ENCODE data around the gene AVPR1B. TPM values are rescaled to one million over a fixed set of nuclear protein-coding genes. Genes with fewer than 3 reads are reported as not detected.

AVPR1B gene, protein sequence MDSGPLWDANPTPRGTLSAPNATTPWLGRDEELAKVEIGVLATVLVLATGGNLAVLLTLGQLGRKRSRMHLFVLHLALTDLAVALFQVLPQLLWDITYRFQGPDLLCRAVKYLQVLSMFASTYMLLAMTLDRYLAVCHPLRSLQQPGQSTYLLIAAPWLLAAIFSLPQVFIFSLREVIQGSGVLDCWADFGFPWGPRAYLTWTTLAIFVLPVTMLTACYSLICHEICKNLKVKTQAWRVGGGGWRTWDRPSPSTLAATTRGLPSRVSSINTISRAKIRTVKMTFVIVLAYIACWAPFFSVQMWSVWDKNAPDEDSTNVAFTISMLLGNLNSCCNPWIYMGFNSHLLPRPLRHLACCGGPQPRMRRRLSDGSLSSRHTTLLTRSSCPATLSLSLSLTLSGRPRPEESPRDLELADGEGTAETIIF
- total RNA-seq: 3.8 TPM

DNA sequence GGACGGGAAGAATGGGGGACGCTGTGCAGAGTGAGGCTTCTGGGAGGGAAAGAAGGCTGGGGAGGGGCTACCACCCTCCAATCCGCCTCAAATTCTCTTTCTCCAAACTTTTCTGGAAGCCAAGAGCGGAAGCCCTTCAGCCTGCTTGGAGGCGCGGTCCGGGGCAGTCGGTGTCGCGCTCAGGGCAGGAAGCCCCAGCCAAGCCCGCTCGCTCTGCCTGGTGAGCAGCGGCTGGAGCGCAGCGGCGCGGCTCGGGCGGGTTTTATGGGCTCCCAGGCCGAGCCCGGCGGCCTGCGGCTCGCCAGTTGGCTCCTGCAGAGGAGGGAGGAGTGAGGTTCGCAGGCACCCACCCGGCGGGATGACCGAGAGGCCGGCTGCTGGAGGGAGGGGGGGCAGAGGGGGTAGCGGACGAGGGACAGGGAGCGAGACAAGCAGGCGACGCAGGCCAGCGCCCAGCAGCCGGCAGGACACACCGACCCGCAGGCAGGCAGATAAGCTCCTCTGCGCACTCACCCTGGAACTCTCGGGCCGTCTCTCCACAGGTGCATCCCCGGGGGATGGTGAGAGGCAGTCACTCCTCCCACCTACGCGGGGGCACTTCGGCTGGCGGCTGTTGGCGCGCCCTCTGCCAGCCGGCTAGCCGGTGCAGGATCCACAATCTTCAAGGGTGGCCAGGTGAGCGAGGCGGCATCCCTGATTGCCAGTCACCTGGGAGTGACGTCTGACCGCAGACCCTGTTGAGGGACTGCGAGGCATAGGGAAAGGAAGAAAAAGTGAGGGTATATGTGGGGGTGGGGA, at the start of gene AVPR1B:
TSS of gene AVPR1B (minus strand) at position 238 of the 798 bp plus-strand sequence. CDS start 498 bp downstream, outside the sequence.
- peak in 2 of 3 donors; percentile 56 to 77 for DNase-seq (ENCODE audit: low read depth in 2 of 3, low spot score in 2 of 3)

DNA sequence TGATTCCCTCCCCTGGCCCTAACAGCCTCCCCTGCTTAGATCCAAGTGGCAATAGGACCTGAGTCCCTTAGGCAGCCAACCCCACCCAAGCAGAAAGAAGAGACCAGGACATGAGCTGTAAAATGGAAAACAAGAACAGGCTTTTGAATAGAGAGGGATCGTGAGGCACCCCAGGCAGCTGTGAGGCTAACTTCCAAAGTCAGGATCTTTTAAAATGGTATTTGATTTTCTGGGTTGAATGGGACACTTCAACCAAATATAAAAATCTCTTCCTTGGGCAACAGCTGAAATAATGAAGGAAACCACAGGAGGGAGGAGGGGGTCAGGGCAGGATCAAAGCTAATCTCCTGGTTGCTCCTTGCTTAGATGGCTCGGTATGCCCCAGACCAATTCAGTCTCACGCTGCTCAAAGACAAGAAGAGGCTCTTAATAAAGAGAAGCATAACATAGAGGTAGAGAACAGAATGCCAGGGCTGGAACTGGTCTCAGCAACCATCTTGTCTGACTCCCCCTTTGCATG, 28.6 kb upstream of the AVPR1B start:
- no peak for DNase-seq (ENCODE audit: low read depth in 2 of 3, low spot score in 2 of 3)

DNA sequence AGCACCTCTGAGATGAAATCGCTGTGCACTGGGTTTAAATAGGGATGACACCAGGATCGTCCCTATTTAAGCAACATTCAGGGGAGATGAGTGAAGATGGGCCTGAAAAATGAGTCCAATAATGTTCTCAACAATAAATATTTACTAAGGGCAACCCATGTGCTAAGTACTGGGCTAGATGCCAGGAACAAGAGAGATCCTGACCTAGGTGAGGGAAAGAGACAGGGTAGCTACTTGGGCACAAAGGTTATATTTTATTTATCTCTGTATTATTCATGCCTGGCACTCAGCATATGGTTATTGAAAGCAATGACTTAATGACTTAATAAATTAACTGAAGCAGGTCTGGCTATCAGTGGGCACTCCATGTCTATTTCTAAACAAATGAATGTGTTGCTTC, 27.4 kb upstream of the AVPR1B start:
- no peak for DNase-seq (ENCODE audit: low read depth in 2 of 3, low spot score in 2 of 3)

DNA sequence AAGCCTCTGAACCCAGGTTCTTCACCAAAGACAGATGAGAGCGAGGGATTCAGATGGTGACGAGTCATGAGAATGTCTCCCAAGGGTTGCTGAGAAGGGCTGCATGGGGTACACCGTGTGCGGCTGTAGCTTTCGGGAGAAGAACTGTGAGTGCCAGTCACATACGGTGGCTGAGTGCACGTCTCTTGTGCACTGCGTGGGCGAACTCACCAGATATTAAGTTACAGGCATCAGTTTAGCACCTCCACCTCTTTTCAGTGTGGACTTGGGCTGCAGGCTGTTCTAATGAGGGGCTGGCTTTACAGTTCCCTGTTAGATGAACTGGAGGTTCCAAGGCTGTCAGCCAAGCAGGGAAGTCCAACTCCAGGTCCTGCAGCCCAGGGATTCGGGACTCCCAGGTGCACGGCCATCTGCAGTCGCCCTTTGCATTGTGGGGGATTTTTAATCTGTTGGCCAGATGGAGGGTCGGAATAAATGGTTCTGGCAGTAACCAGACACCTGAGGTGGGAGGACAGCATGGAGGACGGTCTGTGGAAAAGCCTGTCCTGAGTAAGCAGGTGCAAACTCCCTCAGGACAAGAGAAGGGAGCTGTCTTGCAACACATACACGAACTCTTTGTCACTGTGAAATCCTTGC, 26.5 kb upstream of the AVPR1B start:
- no peak for DNase-seq (ENCODE audit: low read depth in 2 of 3, low spot score in 2 of 3)

DNA sequence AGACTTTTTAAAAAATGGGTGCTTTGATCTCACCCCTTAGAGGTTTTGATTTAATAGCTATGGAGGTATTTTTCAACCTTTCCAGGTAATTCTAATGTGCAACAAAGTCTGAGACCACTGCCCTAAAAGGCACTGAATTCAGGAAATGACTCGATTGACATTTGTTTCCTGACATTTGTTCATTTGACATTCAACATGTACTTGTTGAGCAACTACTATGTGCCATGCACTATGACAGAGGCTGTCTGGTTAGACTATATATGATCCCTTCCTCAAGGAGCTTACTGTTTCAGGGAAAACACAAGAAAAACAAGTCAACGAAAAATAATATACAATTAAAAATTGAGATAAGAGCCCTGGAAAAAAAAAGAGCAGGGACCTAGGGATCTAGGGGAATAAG, 25.6 kb upstream of the AVPR1B start:
- DNase-seq (ENCODE audit: low read depth in 2 of 3, low spot score in 2 of 3): no peak

DNA sequence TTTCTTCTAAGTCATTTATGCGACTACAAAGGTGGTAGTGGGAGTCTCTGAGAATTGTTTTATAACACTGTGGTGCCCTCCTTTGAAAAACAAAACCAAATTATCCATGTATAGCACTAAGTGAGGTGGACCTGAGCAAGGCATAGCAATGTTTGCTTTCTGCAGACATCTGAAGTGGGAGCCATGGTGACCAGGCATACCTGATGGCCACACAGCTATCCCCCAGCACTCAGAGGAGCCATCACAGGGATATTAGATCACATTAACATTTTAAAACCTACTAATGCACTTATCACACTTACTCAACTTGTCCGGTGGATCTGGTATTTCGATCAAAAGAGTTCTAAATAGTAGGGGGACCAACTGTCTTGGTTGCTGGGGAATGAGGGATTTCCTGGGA, 24.8 kb upstream of the AVPR1B start:
- no peak for DNase-seq (ENCODE audit: low read depth in 2 of 3, low spot score in 2 of 3)

DNA sequence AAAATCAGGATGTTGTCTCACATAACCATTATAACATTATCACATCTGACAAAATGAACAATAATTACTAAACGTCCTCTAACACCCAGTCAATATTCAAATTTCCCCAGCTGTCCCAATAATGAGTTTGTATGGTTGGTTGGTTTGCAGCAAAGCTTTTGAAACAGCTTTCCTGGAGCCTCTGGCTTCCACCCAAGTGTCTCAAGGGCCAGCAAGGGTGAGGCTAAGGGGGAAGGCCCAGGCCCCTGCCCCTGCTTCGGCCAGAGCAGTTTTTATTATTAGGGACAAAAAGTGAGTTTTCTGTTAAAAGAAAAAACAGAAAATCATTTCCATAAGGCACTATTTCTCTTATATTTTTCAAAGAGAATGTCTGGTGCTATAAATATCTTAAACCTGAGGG, 19.1 kb upstream of the AVPR1B start:
- no peak for DNase-seq (ENCODE audit: low read depth in 2 of 3, low spot score in 2 of 3)

DNA sequence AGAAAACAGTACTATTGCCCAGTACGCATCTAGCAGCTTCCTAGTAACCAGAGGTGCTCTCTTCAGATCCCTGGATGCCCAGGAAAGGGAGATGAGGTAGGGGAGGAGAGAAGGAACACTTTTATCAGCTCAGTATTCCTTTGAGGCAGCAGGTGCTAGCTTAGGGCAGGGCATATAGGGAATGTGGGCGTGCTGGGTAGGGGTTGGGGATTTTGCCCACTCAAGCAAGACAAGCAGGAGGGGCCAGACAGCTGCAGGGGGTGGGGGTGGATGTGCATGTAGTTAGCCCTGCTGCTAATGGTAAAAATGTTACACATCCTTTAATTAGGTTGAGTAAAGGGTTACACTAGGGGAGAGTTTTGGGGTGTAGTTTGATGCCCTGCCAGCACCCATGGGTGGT, 18.1 kb upstream of the AVPR1B start:
- no peak for DNase-seq (ENCODE audit: low read depth in 2 of 3, low spot score in 2 of 3)

DNA sequence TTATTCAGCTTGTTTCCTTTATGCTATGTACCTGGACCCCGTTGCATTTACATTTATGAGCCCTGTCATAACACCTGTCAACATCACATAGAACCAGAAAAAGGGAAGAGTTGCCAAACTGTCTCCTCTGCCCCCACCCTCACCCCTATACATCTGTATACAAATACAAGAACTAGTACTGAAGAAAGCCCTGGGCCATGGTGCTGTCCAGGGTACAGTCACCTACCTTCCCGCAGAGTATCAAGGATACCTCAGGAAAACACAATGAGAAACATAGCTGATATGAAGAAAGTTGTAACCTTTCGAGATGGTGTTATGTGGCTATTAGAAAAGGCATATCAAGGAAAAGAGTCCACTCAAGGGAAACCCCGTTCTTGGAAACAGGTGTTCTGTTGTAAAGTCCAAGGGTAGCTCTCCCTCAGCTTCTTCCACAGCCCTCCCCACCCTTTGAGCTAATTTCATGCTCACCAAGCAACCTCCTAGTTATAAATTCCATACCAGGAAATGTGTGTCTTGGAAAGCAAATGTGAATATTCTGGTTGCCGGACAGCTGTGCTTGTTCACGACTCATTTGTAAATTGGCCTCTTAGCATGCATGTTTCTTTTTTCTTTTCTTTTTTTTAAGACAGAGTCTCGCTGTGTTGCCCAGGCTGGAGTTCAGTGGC, 16.7 kb upstream of the AVPR1B start:
- DNase-seq (ENCODE audit: low read depth in 2 of 3, low spot score in 2 of 3): no peak

DNA sequence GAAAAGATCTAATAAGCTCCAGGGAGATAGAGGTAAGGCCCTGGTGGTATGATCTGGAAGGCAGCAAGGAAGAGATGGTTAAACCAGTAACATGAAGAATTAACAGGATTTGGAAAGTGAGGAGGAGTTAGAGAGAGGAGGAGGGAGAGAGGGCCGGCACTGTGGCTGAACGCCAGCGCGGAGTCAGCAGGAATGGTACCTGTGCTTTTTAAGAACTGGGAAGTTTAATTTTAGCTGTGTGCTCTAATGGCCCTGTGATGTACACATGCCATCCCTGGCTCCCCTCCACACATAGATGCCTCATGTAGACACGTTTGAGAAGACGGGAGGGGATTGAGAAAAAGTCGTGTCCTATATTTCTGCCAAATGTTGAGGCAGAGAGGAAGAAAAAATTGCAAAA, 13.8 kb upstream of the AVPR1B start:
- DNase-seq (ENCODE audit: low read depth in 2 of 3, low spot score in 2 of 3): no peak

DNA sequence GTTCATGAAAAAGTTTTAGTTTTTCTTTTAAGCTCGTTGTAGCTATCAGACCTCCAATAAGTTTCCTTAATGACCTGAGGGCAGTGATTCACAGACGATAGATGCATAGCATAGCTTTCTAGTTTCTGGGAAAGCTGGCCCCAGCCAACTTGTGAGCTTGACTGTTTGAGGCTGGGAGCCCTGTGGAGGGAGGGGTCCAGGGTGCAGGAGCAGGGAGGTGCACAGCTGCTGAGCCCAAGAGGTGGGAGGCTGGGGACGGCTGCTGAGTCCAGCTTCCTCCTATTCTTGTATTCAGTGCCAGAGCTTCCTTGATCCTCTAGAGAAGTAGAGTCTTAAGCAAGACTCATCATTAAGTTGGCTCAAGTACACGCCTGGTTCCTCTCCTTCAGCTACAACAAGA, 11.0 kb upstream of the AVPR1B start:
- DNase-seq (ENCODE audit: low read depth in 2 of 3, low spot score in 2 of 3): no peak

DNA sequence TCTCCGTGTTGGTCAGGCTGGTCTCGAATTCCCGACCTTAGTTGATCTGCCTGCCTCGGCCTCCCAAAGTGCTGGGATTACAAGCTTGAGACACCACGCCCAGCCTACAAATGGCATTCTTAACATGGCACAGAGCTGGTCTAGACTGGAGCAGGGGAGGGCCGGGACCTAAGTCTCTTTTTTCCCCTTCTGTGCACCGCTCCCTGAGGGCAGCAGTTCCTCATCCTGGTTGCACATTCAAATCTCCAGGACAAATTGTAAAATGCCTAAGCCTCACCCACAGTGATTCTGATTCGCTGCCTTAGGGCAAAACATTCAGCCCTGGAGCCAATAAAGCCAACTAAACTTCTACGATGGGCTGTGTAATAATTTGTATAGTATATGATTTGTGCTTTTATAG, 10.1 kb upstream of the AVPR1B start:
- DNase-seq (ENCODE audit: low read depth in 2 of 3, low spot score in 2 of 3): no peak

DNA sequence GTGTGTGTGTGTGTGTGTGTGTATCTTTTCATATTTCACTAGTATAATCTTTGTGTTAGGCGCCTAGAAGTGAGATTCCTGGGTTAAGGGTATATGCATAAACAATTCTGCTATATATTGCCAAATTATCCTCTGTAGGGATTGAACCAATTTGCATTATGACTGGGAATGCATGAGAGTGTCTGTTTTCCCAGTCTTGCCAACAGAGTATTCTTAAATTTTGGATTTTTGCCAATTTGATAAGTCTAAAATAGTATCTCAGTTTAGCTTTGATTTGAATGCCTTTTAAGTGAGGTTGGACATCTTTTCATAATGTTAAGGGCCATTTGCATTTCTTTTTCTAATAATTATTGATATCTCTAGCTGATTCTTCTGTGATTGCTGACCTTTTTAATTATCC, 8.2 kb upstream of the AVPR1B start:
- no peak for DNase-seq (ENCODE audit: low read depth in 2 of 3, low spot score in 2 of 3)

DNA sequence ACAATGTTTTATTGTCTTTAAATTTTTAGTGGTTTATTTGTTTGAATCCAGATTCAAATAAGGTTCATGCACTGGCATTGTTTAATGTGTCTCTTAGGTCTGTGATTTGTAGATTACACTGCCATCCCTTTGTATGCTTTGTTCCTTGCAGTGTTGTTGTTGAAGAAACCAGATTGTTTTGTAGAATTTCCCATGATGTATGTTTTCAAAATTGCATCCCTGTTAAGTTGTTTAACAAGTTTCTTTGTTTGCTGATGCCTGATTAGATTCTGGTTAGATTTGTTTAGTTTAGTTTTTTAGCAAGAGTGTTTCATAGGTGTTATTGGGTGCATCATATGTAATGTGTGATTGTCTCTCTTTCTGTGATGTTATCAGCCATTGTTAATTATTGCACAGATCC, 5.5 kb upstream of the AVPR1B start:
- DNase-seq (ENCODE audit: low read depth in 2 of 3, low spot score in 2 of 3): no peak

DNA sequence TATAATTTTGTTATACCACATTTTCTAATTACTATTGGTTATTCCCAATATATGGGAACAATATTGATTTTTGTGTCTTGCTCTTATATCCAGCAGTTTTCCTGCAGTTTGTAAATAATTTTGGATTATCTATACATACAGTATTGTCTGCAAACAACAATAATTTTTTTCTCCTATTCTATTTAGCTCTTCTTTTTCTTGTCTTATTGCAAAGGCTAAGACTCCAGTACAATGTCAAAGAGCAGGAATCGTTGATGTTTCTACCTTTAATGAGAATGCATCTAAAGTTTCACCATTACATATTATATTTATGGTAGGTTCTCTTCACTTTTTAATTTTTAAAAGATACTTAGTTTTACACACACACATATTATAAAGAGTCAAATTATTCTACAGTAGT, 4.1 kb upstream of the AVPR1B start:
- DNase-seq (ENCODE audit: low read depth in 2 of 3, low spot score in 2 of 3): no peak

DNA sequence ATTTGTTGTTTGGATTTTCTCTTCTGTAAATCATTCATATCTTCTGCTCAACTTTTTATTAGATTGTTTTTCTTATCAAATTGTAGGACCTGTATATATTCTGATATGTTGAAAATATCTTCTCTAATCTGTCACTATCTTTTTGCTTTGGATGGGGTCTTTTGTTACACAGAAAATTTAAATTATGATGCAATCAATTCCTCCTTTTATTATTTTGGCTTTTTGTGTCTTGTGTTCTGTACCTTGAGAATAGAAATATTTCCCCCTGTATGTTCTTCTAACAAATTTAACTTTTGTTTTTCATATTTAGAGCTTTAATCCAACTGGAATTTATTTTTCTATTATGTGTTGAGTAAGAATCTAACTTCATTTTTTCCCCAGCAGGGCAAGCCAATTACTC, 3.2 kb upstream of the AVPR1B start:
- DNase-seq (ENCODE audit: low read depth in 2 of 3, low spot score in 2 of 3): no peak

DNA sequence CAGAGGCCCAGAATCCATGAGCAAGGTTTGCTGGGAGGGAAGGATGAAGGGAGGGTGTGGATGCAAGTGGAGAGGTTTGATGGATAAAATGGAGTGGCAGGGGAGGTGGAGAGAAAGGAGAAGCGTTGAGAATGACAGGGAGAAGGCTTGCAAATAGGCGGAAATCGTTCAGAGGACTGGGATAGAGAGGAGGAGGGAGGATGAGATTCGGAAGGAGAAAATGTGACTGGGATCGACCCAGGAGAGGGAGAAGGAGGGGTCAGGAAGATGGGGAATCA, 376 bp downstream of the AVPR1B start:
- no peak for DNase-seq (ENCODE audit: low read depth in 2 of 3, low spot score in 2 of 3)

DNA sequence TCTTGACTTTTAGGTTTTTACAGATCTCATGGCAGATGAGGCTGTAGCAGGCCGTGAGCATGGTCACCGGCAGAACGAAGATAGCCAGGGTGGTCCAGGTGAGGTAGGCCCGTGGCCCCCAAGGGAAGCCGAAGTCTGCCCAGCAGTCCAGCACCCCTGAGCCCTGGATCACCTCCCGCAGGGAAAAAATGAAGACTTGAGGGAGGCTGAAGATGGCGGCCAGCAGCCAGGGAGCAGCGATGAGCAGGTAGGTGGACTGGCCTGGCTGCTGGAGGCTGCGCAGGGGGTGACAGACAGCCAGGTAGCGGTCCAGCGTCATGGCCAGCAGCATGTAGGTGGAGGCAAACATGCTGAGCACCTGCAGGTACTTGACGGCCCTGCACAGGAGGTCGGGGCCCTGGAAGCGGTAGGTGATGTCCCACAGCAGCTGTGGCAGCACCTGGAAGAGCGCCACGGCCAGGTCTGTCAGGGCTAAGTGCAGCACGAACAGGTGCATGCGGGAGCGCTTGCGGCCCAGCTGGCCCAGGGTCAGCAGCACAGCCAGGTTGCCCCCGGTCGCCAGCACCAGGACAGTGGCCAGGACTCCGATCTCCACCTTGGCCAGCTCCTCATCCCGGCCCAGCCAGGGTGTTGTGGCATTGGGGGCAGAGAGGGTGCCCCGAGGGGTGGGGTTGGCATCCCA, 856 bp downstream of the AVPR1B start:
- no peak for DNase-seq (ENCODE audit: low read depth in 2 of 3, low spot score in 2 of 3)

DNA sequence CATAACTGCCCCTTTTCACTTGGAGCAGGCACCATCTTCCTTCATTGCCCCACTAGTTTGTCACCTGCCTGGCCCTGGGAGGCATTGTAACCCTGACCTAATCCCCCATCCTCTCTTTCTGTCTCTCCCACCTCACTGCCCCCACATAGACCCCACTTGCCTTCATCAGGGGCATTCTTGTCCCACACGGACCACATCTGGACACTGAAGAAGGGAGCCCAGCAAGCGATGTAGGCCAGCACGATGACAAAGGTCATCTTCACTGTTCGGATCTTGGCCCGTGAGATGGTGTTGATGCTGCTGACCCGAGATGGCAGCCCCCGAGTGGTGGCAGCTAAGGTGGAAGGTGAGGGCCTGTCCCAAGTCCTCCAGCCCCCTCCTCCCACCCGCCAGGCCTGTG, 1.4 kb downstream of the AVPR1B start:
- no peak for DNase-seq (ENCODE audit: low read depth in 2 of 3, low spot score in 2 of 3)

All from hematopoietic multipotent progenitor cell (in vitro differentiated cells).